ENCODE data around the gene GSTA4. TPM values are rescaled to one million over a fixed set of nuclear protein-coding genes. Genes with fewer than 3 reads are reported as not detected.

The GSTA4 gene
- total RNA-seq, 2 experiments from 2014 or later, result 0.63 to 1.1 TPM

GRCh38 chr6:52983159-52983848 is 11.8 kb downstream of the GSTA4 start:
- no peaks in the 10 kb centered on the region for H4K20me1 ChIP-seq (ENCODE audit: insufficient read depth, low read length)
- ChIA-PET POLR2A (interaction anchor here (0.7 kb wide), 2 partner anchors 15 to 48 kb away, joined by 3 read pairs; no protein-coding TSS in a partner anchor), CTCF (ENCODE audit: unreplicated experiment) (no interaction called here)
- DNase-seq (ENCODE audit: low spot score), result no peak
- no peak overlapping the region for H3K27ac ChIP-seq (ENCODE audit: low read depth, low read length, poor library complexity, severe bottlenecking)
- no peak overlapping the region for H3K4me3 ChIP-seq (ENCODE audit: low read depth, low read length, poor library complexity, severe bottlenecking)
- no peak for TF ChIP-seq EZH2phosphoT487 (IDR thresholded peaks at IDR 0.05; ENCODE audit: borderline replicate concordance, low read depth, low read length)
- TF ChIP-seq CTCF (conservative IDR thresholded peaks at IDR 0.05; ENCODE audit: low read length), result no peak
- H3K9me3 ChIP-seq (ENCODE audit: low read length), result no peaks in the 10 kb centered on the region
- no peaks in the 10 kb centered on the region for H3K9me2 ChIP-seq (ENCODE audit: insufficient read depth, low read length)
- no peak overlapping the region for H2AFZ ChIP-seq (ENCODE audit: low read length)
- no TSS peak for BruUV-seq (replicated peaks)
- peaks cover 8% of the 10 kb centered on the region for H3K4me1 ChIP-seq (ENCODE audit: insufficient read depth, low read length, poor library complexity, severe bottlenecking)
- intact Hi-C loops (cut with micrococcal nuclease; ENCODE audit: unreplicated experiment), result no loop called here
- no peaks in the 10 kb centered on the region for H3K36me3 ChIP-seq (ENCODE audit: insufficient read depth, low read length)
- no peaks in the 10 kb centered on the region for H3K79me2 ChIP-seq (ENCODE audit: insufficient read depth, low read depth, low read length)
- H3K4me2 ChIP-seq (ENCODE audit: low read length), result no peak overlapping the region

DNA sequence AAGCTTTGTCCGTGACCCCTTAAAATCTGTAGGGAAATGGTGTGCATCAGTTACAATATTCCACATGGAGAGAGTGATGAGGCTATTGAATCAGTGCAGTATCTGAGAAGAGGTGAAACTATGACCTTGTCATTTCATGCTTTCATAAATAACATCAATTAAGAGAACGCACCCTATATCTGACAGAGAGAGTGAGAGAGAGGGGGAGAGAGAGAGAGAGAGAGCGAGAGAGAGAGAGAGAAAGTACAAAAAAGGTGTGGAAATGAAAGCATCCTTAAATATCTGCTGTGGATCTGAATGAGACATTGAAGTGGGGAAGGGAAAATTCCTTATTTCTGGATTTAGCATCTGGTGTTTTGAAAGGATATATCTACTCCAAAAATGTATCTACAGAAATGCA is 12.4 kb downstream of the GSTA4 start:
- Histone ChIP-seq H3K4me2 (ENCODE audit: low read length) (no peak overlapping the region), H3K36me3 (ENCODE audit: insufficient read depth, low read length) (no peaks in the 10 kb centered on the region), H4K20me1 (ENCODE audit: insufficient read depth, low read length) (no peaks in the 10 kb centered on the region), H2AFZ (ENCODE audit: low read length) (no peak overlapping the region), H3K4me1 (ENCODE audit: insufficient read depth, low read length, poor library complexity, severe bottlenecking) (peaks cover 8% of the 10 kb centered on the region), H3K4me3 (ENCODE audit: low read depth, low read length, poor library complexity, severe bottlenecking) (no peak overlapping the region), H3K79me2 (ENCODE audit: insufficient read depth, low read depth, low read length) (no peaks in the 10 kb centered on the region), H3K9me3 (ENCODE audit: low read length) (no peaks in the 10 kb centered on the region), H3K9me2 (ENCODE audit: insufficient read depth, low read length) (no peaks in the 10 kb centered on the region), H3K27ac (ENCODE audit: low read depth, low read length, poor library complexity, severe bottlenecking) (no peak overlapping the region)
- intact Hi-C loops (cut with micrococcal nuclease; ENCODE audit: unreplicated experiment), result no loop called here
- TF ChIP-seq EZH2phosphoT487 (IDR thresholded peaks at IDR 0.05; ENCODE audit: borderline replicate concordance, low read depth, low read length) (no peak), CTCF (conservative IDR thresholded peaks at IDR 0.05; ENCODE audit: low read length) (no peak)
- ChIA-PET POLR2A (no interaction called here), CTCF (ENCODE audit: unreplicated experiment) (interaction anchor here (0.6 kb wide), 1 partner anchor 423 kb away, joined by 3 read pairs; no protein-coding TSS in a partner anchor)
- no peak for DNase-seq (ENCODE audit: low spot score)
- no TSS peak for BruUV-seq (replicated peaks)

GRCh38 chr6:52981222-52981900 is 13.7 kb downstream of the GSTA4 start:
- no TSS peak for BruUV-seq (replicated peaks)
- no peaks in the 10 kb centered on the region for H3K79me2 ChIP-seq (ENCODE audit: insufficient read depth, low read depth, low read length)
- no peak for DNase-seq (ENCODE audit: low spot score)
- no peak overlapping the region for H3K4me2 ChIP-seq (ENCODE audit: low read length)
- no peak overlapping the region for H3K4me3 ChIP-seq (ENCODE audit: low read depth, low read length, poor library complexity, severe bottlenecking)
- H3K9me3 ChIP-seq (ENCODE audit: low read length), result no peaks in the 10 kb centered on the region
- TF ChIP-seq EZH2phosphoT487 (IDR thresholded peaks at IDR 0.05; ENCODE audit: borderline replicate concordance, low read depth, low read length) (no peak), CTCF (conservative IDR thresholded peaks at IDR 0.05; ENCODE audit: low read length) (no peak)
- ChIA-PET POLR2A (interaction anchor here (0.7 kb wide), 1 partner anchor 218 kb away, joined by 3 read pairs; no protein-coding TSS in a partner anchor), CTCF (ENCODE audit: unreplicated experiment) (no interaction called here)
- H3K36me3 ChIP-seq (ENCODE audit: insufficient read depth, low read length), result no peaks in the 10 kb centered on the region
- H2AFZ ChIP-seq (ENCODE audit: low read length), result no peak overlapping the region
- peaks cover 8% of the 10 kb centered on the region for H3K4me1 ChIP-seq (ENCODE audit: insufficient read depth, low read length, poor library complexity, severe bottlenecking)
- H3K9me2 ChIP-seq (ENCODE audit: insufficient read depth, low read length), result no peaks in the 10 kb centered on the region
- H3K27ac ChIP-seq (ENCODE audit: low read depth, low read length, poor library complexity, severe bottlenecking), result no peak overlapping the region
- no peaks in the 10 kb centered on the region for H4K20me1 ChIP-seq (ENCODE audit: insufficient read depth, low read length)
- intact Hi-C loops (cut with micrococcal nuclease; ENCODE audit: unreplicated experiment), result no loop called here
